ENCODE measurements around the gene MSRB3. TPM values are rescaled to one million over a fixed set of nuclear protein-coding genes. Genes with fewer than 3 reads are reported as not detected.
"Not testable (repeated sequence)": the region's sequence is repeated elsewhere in the genome, so short reads cannot be mapped to it uniquely, and the experiment has no call there.

The MSRB3 gene
- total RNA-seq, 1 experiment from 2014 or later, result 0.55 TPM

- intact Hi-C loops (cut with micrococcal nuclease; ENCODE audit: unreplicated experiment), result no loop called here
- CTCF ChIA-PET, result no interaction called here
Measured at GRCh38 chr12:65477721-65478120, 199.2 kb downstream of the MSRB3 start.

DNA sequence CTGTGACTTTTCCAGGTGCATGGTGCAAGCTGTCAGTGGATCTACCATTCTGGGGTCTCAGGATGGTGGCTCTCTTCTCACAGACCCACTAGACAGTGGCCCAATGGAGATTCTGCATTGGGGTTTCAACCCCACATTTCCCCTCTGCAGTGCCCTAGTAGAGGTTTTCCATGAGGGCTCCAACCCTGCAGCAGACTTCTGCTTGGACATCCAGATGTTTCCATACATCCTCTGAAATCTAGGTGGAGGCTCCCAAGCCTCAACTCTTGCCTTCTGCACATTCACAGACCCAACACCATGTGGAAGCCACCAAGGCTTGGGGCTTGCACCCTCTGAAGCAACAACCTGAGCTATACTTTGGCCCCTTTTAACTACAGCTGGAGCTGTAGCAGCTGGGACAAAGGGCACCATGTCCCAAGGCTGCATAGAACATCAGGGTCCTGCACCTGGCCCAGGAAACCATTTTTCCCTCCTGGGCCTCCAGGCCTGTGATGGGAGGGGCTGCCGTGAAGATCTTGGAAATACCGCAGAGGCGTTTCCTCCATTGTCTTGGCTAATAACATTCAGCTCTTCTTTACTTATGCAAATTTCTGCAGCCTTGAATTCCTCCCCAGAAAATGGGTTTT, 205.5 kb downstream of the MSRB3 start:
- BruUV-seq (replicated peaks); intact Hi-C loops (cut with micrococcal nuclease; ENCODE audit: unreplicated experiment): not testable (repeated sequence)

More at GRCh38 chr12:65477721-65478120, 199.2 kb downstream of the MSRB3 start:
- no peak for TF ChIP-seq EZH2 (IDR thresholded peaks at IDR 0.05; ENCODE audit: low read depth)
- TF ChIP-seq, protein P1, sequence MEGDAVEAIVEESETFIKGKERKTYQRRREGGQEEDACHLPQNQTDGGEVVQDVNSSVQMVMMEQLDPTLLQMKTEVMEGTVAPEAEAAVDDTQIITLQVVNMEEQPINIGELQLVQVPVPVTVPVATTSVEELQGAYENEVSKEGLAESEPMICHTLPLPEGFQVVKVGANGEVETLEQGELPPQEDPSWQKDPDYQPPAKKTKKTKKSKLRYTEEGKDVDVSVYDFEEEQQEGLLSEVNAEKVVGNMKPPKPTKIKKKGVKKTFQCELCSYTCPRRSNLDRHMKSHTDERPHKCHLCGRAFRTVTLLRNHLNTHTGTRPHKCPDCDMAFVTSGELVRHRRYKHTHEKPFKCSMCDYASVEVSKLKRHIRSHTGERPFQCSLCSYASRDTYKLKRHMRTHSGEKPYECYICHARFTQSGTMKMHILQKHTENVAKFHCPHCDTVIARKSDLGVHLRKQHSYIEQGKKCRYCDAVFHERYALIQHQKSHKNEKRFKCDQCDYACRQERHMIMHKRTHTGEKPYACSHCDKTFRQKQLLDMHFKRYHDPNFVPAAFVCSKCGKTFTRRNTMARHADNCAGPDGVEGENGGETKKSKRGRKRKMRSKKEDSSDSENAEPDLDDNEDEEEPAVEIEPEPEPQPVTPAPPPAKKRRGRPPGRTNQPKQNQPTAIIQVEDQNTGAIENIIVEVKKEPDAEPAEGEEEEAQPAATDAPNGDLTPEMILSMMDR (conservative IDR thresholded peaks at IDR 0.05), result no peak
- Histone ChIP-seq H3K4me2 (no peak overlapping the region), H3K79me2 (ENCODE audit: low read depth) (no peaks in the 10 kb centered on the region), H3K27me3 (ENCODE audit: insufficient read depth, low read depth) (no peaks in the 10 kb centered on the region), H3K27ac (no peak overlapping the region), H3K4me3 (no peak overlapping the region), H3K4me1 (replicated peaks; ENCODE audit: insufficient read depth) (no peaks in the 10 kb centered on the region), H3F3A (ENCODE audit: insufficient read depth, low read depth) (no peaks in the 10 kb centered on the region), H3K9me2 (ENCODE audit: insufficient read depth) (no peaks in the 10 kb centered on the region), H4K20me1 (ENCODE audit: insufficient read depth) (no peaks in the 10 kb centered on the region), H3K36me3 (ENCODE audit: low read depth) (no peaks in the 10 kb centered on the region), H2AFZ (no peak overlapping the region), H3K9me3 (ENCODE audit: insufficient read depth, low read depth) (no peaks in the 10 kb centered on the region)
- DNase-seq, result no peak
- POLR2A ChIA-PET (ENCODE audit: unreplicated experiment), result no interaction called here
- BruUV-seq (replicated peaks), result no TSS peak

GRCh38 chr12:65488197-65488596, 209.7 kb downstream of the MSRB3 start:
- CTCF ChIA-PET, result no interaction called here
- no peak for TF ChIP-seq EZH2 (IDR thresholded peaks at IDR 0.05; ENCODE audit: low read depth)
- TF ChIP-seq, protein P1 (conservative IDR thresholded peaks at IDR 0.05), result no peak
- Histone ChIP-seq H3K27me3 (ENCODE audit: insufficient read depth, low read depth) (no peaks in the 10 kb centered on the region), H3K9me3 (ENCODE audit: insufficient read depth, low read depth) (peaks cover under 1% of the 10 kb centered on the region; the same call in 1 of the 2 replicates), H3K27ac (no peak overlapping the region), H2AFZ (no peak overlapping the region), H3K79me2 (ENCODE audit: low read depth) (no peaks in the 10 kb centered on the region), H3K9me2 (ENCODE audit: insufficient read depth) (no peaks in the 10 kb centered on the region), H3K4me2 (no peak overlapping the region), H3F3A (ENCODE audit: insufficient read depth, low read depth) (no peaks in the 10 kb centered on the region), H4K20me1 (ENCODE audit: insufficient read depth) (no peaks in the 10 kb centered on the region), H3K36me3 (ENCODE audit: low read depth) (no peaks in the 10 kb centered on the region), H3K4me3 (no peak overlapping the region), H3K4me1 (replicated peaks; ENCODE audit: insufficient read depth) (no peaks in the 10 kb centered on the region)
- no TSS peak for BruUV-seq (replicated peaks)
- POLR2A ChIA-PET (ENCODE audit: unreplicated experiment), result no interaction called here
- DNase-seq, result no peak
- intact Hi-C loops (cut with micrococcal nuclease; ENCODE audit: unreplicated experiment), result no loop called here

More for the DNA sequence above, 205.5 kb downstream of the MSRB3 start:
- H3K27me3 ChIP-seq (ENCODE audit: insufficient read depth, low read depth); H3K27ac ChIP-seq; H3K4me1 ChIP-seq (replicated peaks; ENCODE audit: insufficient read depth); H3F3A ChIP-seq (ENCODE audit: insufficient read depth, low read depth); H3K9me3 ChIP-seq (ENCODE audit: insufficient read depth, low read depth); H3K9me2 ChIP-seq (ENCODE audit: insufficient read depth); H2AFZ ChIP-seq; DNase-seq; H3K79me2 ChIP-seq (ENCODE audit: low read depth); H4K20me1 ChIP-seq (ENCODE audit: insufficient read depth); H3K4me2 ChIP-seq; H3K36me3 ChIP-seq (ENCODE audit: low read depth); CTCF ChIA-PET; POLR2A ChIA-PET (ENCODE audit: unreplicated experiment); H3K4me3 ChIP-seq: not testable (repeated sequence)

DNA sequence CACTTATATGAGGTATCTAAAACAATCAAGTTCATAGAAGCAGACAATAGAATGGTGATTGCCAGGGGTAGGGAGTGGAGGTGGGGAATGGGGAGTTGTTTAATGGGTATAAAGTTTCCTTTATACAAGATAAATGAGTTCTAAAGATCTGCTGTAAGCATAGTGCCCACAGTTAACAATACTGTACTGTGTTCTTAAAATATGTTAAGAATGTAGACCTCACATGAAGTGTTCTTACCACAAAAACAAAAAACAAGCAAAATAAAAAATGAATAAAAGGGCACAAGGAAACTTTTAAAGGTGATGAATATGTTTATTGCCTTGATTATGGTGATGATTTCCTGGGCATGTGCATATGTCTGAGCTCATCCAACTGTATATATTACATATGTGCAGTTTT, 211.8 kb downstream of the MSRB3 start:
- H3K4me3 ChIP-seq, result no peak overlapping the region
- H2AFZ ChIP-seq, result no peak overlapping the region
- DNase-seq, result no peak
- BruUV-seq (replicated peaks), result no TSS peak
- POLR2A ChIA-PET (ENCODE audit: unreplicated experiment), result no interaction called here
- no peaks in the 10 kb centered on the region for H3K36me3 ChIP-seq (ENCODE audit: low read depth)
- no peaks in the 10 kb centered on the region for H3F3A ChIP-seq (ENCODE audit: insufficient read depth, low read depth)
- intact Hi-C loops (cut with micrococcal nuclease; ENCODE audit: unreplicated experiment), result no loop called here
- no peak overlapping the region for H3K4me2 ChIP-seq
- TF ChIP-seq, protein P1 (conservative IDR thresholded peaks at IDR 0.05), result no peak
- no peak for TF ChIP-seq EZH2 (IDR thresholded peaks at IDR 0.05; ENCODE audit: low read depth)
- H3K9me3 ChIP-seq (ENCODE audit: insufficient read depth, low read depth), result no peaks in the 10 kb centered on the region
- H3K79me2 ChIP-seq (ENCODE audit: low read depth), result no peaks in the 10 kb centered on the region
- H4K20me1 ChIP-seq (ENCODE audit: insufficient read depth), result no peaks in the 10 kb centered on the region
- H3K27ac ChIP-seq, result no peak overlapping the region
- no peaks in the 10 kb centered on the region for H3K9me2 ChIP-seq (ENCODE audit: insufficient read depth)
- no peaks in the 10 kb centered on the region for H3K4me1 ChIP-seq (replicated peaks; ENCODE audit: insufficient read depth)
- H3K27me3 ChIP-seq (ENCODE audit: insufficient read depth, low read depth), result no peaks in the 10 kb centered on the region
- CTCF ChIA-PET, result no interaction called here
